Suprapubic skin (tissue), 4 donors: Measurements from ENCODE around the gene PPP1R1C.

Experiments
- CTCF ChIP-seq, 2 donors: fragments of 200-600 bp in 1 of 2; fragments of 450-650 bp in 1 of 2; sonication (generic) in 1 of 2; IDR thresholded peaks; one replicate each; pipeline ENCODE4 v1.5.1; 2016 to 2019; ENCODE audit warnings: antibody characterized with exemption in 2 of 2, mild to moderate bottlenecking in 1 of 2, moderate library complexity in 1 of 2
- EP300 ChIP-seq: sonication (generic); formaldehyde crosslinking; IDR thresholded peaks from one replicate; pipeline ENCODE4 v1.6.1; 2017; ENCODE audit warnings: antibody characterized with exemption
- POLR2AphosphoS5 ChIP-seq, 3 donors: sonication (generic); formaldehyde crosslinking; IDR thresholded peaks; one replicate each; pipeline ENCODE4 v1.6.1; 2017; ENCODE audit warnings: antibody characterized with exemption in 3 of 3

GRCh38 chr2:181955010-181955409 is 30.6 kb upstream of the PPP1R1C start:
- no peak for TF ChIP-seq CTCF (IDR thresholded peaks at IDR 0.05)
- no peak for TF ChIP-seq POLR2AphosphoS5 (IDR thresholded peaks at IDR 0.05)
- TF ChIP-seq EP300, result no peak
